ENCODE results near the gene CTSG. TPM values are rescaled to one million over a fixed set of nuclear protein-coding genes. Genes with fewer than 3 reads are reported as not detected.

Gene CTSG
- total RNA-seq, 1 experiment from 2014 or later: not detected

DNA sequence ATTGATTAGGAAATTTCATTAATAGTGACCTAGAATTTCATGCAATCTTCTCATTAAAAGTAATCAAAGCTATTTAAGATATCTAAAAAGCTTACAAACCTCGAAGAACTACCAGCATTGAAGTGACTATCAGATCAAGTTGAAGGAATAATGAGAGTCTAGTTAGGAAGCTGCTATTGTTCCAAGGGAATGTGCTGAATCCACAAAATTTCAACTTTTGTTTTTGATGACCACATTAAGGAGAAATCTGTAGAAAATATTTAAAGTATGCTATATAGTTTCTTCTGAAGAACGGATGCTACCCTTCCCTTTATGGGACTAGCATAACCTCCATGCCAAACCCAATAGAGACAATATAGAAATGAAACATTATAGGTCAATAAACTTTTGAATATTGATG lies 2.5 kb upstream of the CTSG start:
- Mint-ChIP-seq H3K4me1 (ENCODE audit: low read depth, unreplicated experiment) (peaks cover 6% of the 10 kb centered on the region), H3K27ac (ENCODE audit: unreplicated experiment) (no peak overlapping the region), H3K4me3 (ENCODE audit: unreplicated experiment) (no peak overlapping the region), H3K9me3 (ENCODE audit: unreplicated experiment) (no peaks in the 10 kb centered on the region), H3K36me3 (ENCODE audit: insufficient read depth, unreplicated experiment) (no peaks in the 10 kb centered on the region), H3K27me3 (ENCODE audit: insufficient read depth, unreplicated experiment) (peaks cover 9% of the 10 kb centered on the region)
- Histone ChIP-seq H3K9me3 (no peaks in the 10 kb centered on the region; the same call in 1 of the 2 replicates), H3K4me3 (ENCODE audit: low read depth, low read length) (no peak overlapping the region), H3K4me1 (no peaks in the 10 kb centered on the region), H3K36me3 (ENCODE audit: control insufficient read depth, insufficient read depth, low read length) (no peaks in the 10 kb centered on the region), H3K27me3 (replicated peaks; ENCODE audit: control insufficient read depth, insufficient read depth, low read length) (no peaks in the 10 kb centered on the region)
- no TSS peak for BruUV-seq (replicated peaks)
- ChIA-PET POLR2A (no interaction called here), CTCF (no interaction called here)
- no peak for DNase-seq
- intact Hi-C loops (cut with micrococcal nuclease; ENCODE audit: unreplicated experiment): no loop called here
- TF ChIP-seq CTCF (IDR thresholded peaks at IDR 0.05; ENCODE audit: insufficient read depth in 1 of 2, low read depth in 1 of 2, low read length in 1 of 2, severe bottlenecking in 1 of 2, unreplicated experiment in 1 of 2): no peak

DNA sequence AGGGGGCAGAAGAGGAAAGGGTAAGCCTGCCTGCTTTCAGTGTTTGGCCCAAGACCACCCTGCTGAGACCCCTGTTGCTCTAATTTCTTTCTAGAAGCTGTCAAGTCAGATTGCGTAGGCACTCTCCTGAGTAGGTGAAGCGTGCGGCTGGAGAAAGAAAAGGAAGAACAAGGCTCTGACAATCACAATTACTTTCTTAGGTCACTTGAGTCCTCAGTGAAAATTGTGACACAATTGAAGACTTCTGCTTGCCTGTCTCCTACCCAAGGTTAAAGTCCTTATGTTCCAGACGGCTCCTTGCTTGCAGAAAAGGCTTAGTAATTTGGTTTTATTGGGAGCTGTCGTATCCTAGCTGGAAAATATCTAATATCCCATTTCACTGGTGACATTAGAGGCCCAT lies 721 bp upstream of the CTSG start:
- no peak overlapping the region for H3K27ac Mint-ChIP-seq (ENCODE audit: unreplicated experiment)
- H3K27me3 Mint-ChIP-seq (ENCODE audit: insufficient read depth, unreplicated experiment): peaks cover 9% of the 10 kb centered on the region
- intact Hi-C loops (cut with micrococcal nuclease; ENCODE audit: unreplicated experiment): no loop called here
- H3K27me3 ChIP-seq (replicated peaks; ENCODE audit: control insufficient read depth, insufficient read depth, low read length): no peaks in the 10 kb centered on the region
- TF ChIP-seq CTCF (IDR thresholded peaks at IDR 0.05; ENCODE audit: insufficient read depth in 1 of 2, low read depth in 1 of 2, low read length in 1 of 2, severe bottlenecking in 1 of 2, unreplicated experiment in 1 of 2): no peak
- ChIA-PET CTCF (no interaction called here), POLR2A (no interaction called here)
- H3K36me3 ChIP-seq (ENCODE audit: control insufficient read depth, insufficient read depth, low read length): no peaks in the 10 kb centered on the region
- no peaks in the 10 kb centered on the region for H3K4me1 ChIP-seq
- DNase-seq: no peak
- H3K9me3 ChIP-seq: no peaks in the 10 kb centered on the region; the same call in 1 of the 2 replicates
- H3K4me3 Mint-ChIP-seq (ENCODE audit: unreplicated experiment): no peak overlapping the region
- no peaks in the 10 kb centered on the region for H3K36me3 Mint-ChIP-seq (ENCODE audit: insufficient read depth, unreplicated experiment)
- H3K4me3 ChIP-seq (ENCODE audit: low read depth, low read length): no peak overlapping the region
- BruUV-seq (replicated peaks): no TSS peak
- no peaks in the 10 kb centered on the region for H3K9me3 Mint-ChIP-seq (ENCODE audit: unreplicated experiment)
- H3K4me1 Mint-ChIP-seq (ENCODE audit: low read depth, unreplicated experiment): peaks cover 6% of the 10 kb centered on the region

- Mint-ChIP-seq H3K36me3 (ENCODE audit: insufficient read depth, unreplicated experiment) (no peaks in the 10 kb centered on the region), H3K27ac (ENCODE audit: unreplicated experiment) (no peak overlapping the region), H3K4me3 (ENCODE audit: unreplicated experiment) (no peak overlapping the region), H3K9me3 (ENCODE audit: unreplicated experiment) (no peaks in the 10 kb centered on the region), H3K4me1 (ENCODE audit: low read depth, unreplicated experiment) (peaks cover 6% of the 10 kb centered on the region), H3K27me3 (ENCODE audit: insufficient read depth, unreplicated experiment) (peaks cover 11% of the 10 kb centered on the region)
- intact Hi-C loops (cut with micrococcal nuclease; ENCODE audit: unreplicated experiment): no loop called here
- BruUV-seq (replicated peaks): no TSS peak
- no peak for TF ChIP-seq CTCF (IDR thresholded peaks at IDR 0.05; ENCODE audit: insufficient read depth in 1 of 2, low read depth in 1 of 2, low read length in 1 of 2, severe bottlenecking in 1 of 2, unreplicated experiment in 1 of 2)
- ChIA-PET POLR2A (no interaction called here), CTCF (no interaction called here)
- H3K9me3 ChIP-seq: peaks cover 3% of the 10 kb centered on the region
- H3K4me3 ChIP-seq (ENCODE audit: low read depth, low read length): no peak overlapping the region
- DNase-seq: no peak
- H3K4me1 ChIP-seq: no peaks in the 10 kb centered on the region
- no peaks in the 10 kb centered on the region for H3K36me3 ChIP-seq (ENCODE audit: control insufficient read depth, insufficient read depth, low read length)
- no peaks in the 10 kb centered on the region for H3K27me3 ChIP-seq (replicated peaks; ENCODE audit: control insufficient read depth, insufficient read depth, low read length)
These were observed 1.8 kb downstream of the CTSG start for GRCh38 chr14:24574206-24574774.
